T-cell (primary cell): ENCODE data around the gene LCN12. TPM values are rescaled to one million over a fixed set of nuclear protein-coding genes. Genes with fewer than 3 reads are reported as not detected.

Source experiments
- ATAC-seq, 4 experiments: fragments of 200-7000 bp in 3 of 4; fragments of 150-1000 bp in 1 of 4; cut with Tn5 transposase; replicated peaks in 1 of 4; 1 replicate in 3 of 4; 2 replicates in 1 of 4; pipeline ENCODE4 v1.10.0; 2021; ENCODE audit warnings: moderate library complexity in 3 of 4, mild to moderate bottlenecking in 2 of 4, moderate number of reproducible peaks in 1 of 4
- CTCF ChIA-PET, 2 donors: fragments of 300-600 bp; sonication (Branson Sonifier 250); formaldehyde crosslinking; loops; one replicate each; lab custom pipeline; 2022; ENCODE audit warnings: antibody characterized with exemption in 2 of 2; lab: Charles Lee
- POLR2A ChIA-PET, 2 donors: fragments of 300-600 bp; sonication (Branson Sonifier 250); formaldehyde crosslinking; loops; one replicate each; lab custom pipeline; 2022; ENCODE audit warnings: antibody characterized with exemption in 2 of 2; lab: Charles Lee
- DNase-seq, 35 experiments: peaks; one replicate each; pipeline versions ENCODE4 v3.0.0 to v3.0.0-alpha.2; 2013 to 2023
- H3K27ac ChIP-seq: one replicate; pipeline ENCODE4 v1.5.1; 2013; ENCODE audit warnings: low read length
- H3K27me3 ChIP-seq, 2 experiments: replicated peaks in 1 of 2; 1 replicate in 1 of 2; 2 replicates in 1 of 2; pipeline versions ENCODE4 v1.6.1 to v1.7.0; 2013; ENCODE audit warnings: low read length in 1 of 2, mixed read lengths in 1 of 2; ENCODE audit not compliant: control insufficient read depth in 2 of 2, insufficient read depth in 2 of 2; ENCODE audit errors: extremely low read depth in 1 of 2
- H3K36me3 ChIP-seq, 2 donors: 1 replicate in 1 of 2; 2 replicates in 1 of 2; pipeline versions ENCODE4 v1.6.1 to v1.7.0; 2013; ENCODE audit warnings: low read length in 1 of 2; ENCODE audit not compliant: control insufficient read depth in 2 of 2, insufficient read depth in 1 of 2; ENCODE audit errors: extremely low read depth in 1 of 2
- H3K4me1 ChIP-seq, 2 experiments: 1 replicate in 1 of 2; 2 replicates in 1 of 2; pipeline versions ENCODE4 v1.6.1 to v1.7.0; 2013; ENCODE audit warnings: low read length in 2 of 2, mixed read lengths in 1 of 2; ENCODE audit not compliant: insufficient read depth in 2 of 2, control insufficient read depth in 1 of 2; ENCODE audit errors: extremely low read depth in 1 of 2
- H3K4me3 ChIP-seq, 2 donors: 1 replicate in 1 of 2; 2 replicates in 1 of 2; pipeline versions ENCODE4 v1.5.1 to v1.7.0; 2013; ENCODE audit warnings: mild to moderate bottlenecking in 2 of 2, low read length in 1 of 2, moderate library complexity in 1 of 2; ENCODE audit not compliant: control insufficient read depth in 1 of 2; ENCODE audit errors: extremely low read depth in 1 of 2
- H3K9me3 ChIP-seq: 2 replicates; pipeline ENCODE4 v1.7.0; 2013
- H3K27ac Mint-ChIP-seq, 2 donors: one replicate each; pipeline ENCODE4 v1.8.0; 2020 to 2021; ENCODE audit warnings: mild to moderate bottlenecking in 2 of 2, mixed read lengths in 2 of 2
- H3K27me3 Mint-ChIP-seq, 2 donors: one replicate each; pipeline ENCODE4 v1.8.0; 2021 to 2022; ENCODE audit warnings: mixed read lengths in 2 of 2
- H3K36me3 Mint-ChIP-seq: one replicate; pipeline ENCODE4 v1.8.0; 2021; ENCODE audit warnings: mixed read lengths
- H3K4me1 Mint-ChIP-seq, 3 donors: one replicate each; pipeline ENCODE4 v1.8.0; 2020 to 2022; ENCODE audit warnings: mixed read lengths in 3 of 3, mild to moderate bottlenecking in 1 of 3
- H3K4me3 Mint-ChIP-seq, 3 donors: one replicate each; pipeline ENCODE4 v1.8.0; 2020 to 2022; ENCODE audit warnings: mild to moderate bottlenecking in 3 of 3, mixed read lengths in 3 of 3, moderate library complexity in 3 of 3
- H3K9me3 Mint-ChIP-seq, 3 donors: one replicate each; pipeline ENCODE4 v1.8.0; 2020 to 2022; ENCODE audit warnings: mixed read lengths in 3 of 3
- WGBS: methylation state at CpG from one replicate; pipeline ENCODE4 v1.1.5; 2013; ENCODE audit warnings: missing lambda C conversion rate; ENCODE audit not compliant: insufficient coverage; 5-methylcytosine and 5-hydroxymethylcytosine counted together
- total RNA-seq, 35 experiments: library from RNA in 6 of 35; stranded (reverse) in 6 of 35; fragments of 120-200 nt in 1 of 35; gene quantifications; one replicate each; pipeline versions ENCODE4 v1.2.1 to v1.2.4 and lab custom pipeline; 2013 to 2026

LCN12 gene
- total RNA-seq, 5 donors from 2014 or later (not counting 1 experiment from before 2014, with no cell fraction given), result 1.1 to 3.3 (median 2.2) TPM

- H3K9me3 ChIP-seq, result no peaks in the 10 kb centered on the region
- POLR2A ChIA-PET, result no interaction called here
- no peak overlapping the region for H3K4me3 ChIP-seq
- Mint-ChIP-seq H3K9me3 (peaks cover 0 to 2% (median 0%) of the 10 kb centered on the region in 3 donors), H3K4me1 (peaks cover 10 to 20% (median 17%) of the 10 kb centered on the region in 3 donors), H3K4me3 (no peak overlapping the region), H3K36me3 (no peaks in the 10 kb centered on the region), H3K27me3 (no peaks in the 10 kb centered on the region), H3K27ac (no peak overlapping the region)
- no peak overlapping the region for H3K27ac ChIP-seq
- ATAC-seq, result no peak
- H3K4me1 ChIP-seq, result peaks cover 2 to 43% of the 10 kb centered on the region in 2 experiments
- 100% methylated on average over 3 of the region's 4 CpGs for WGBS
- H3K36me3 ChIP-seq, result no peaks in the 10 kb centered on the region
- CTCF ChIA-PET, result no interaction called here
- H3K27me3 ChIP-seq, result peaks cover 0 to 3% of the 10 kb centered on the region in 2 experiments
- DNase-seq, result no peak
Measured at GRCh38 chr9:136956604-136957003, 4.5 kb downstream of the LCN12 start.

- H3K4me3 Mint-ChIP-seq, result no peak overlapping the region
- POLR2A ChIA-PET, result no interaction called here
- H3K27me3 ChIP-seq, result peaks cover 0 to 3% of the 10 kb centered on the region in 2 experiments
- peaks cover 10 to 26% (median 20%) of the 10 kb centered on the region in 3 donors for H3K4me1 Mint-ChIP-seq
- peaks cover 2 to 52% of the 10 kb centered on the region in 2 experiments for H3K4me1 ChIP-seq
- no peak overlapping the region for H3K27ac ChIP-seq
- WGBS, result 100% methylated on average over 1 of the region's 1 CpG
- no peak overlapping the region for H3K4me3 ChIP-seq
- H3K27me3 Mint-ChIP-seq, result no peaks in the 10 kb centered on the region
- H3K27ac Mint-ChIP-seq, result no peak overlapping the region
- ATAC-seq (no peak), DNase-seq (no peak)
- H3K36me3 ChIP-seq, result no peaks in the 10 kb centered on the region
- H3K9me3 ChIP-seq, result no peaks in the 10 kb centered on the region
- H3K9me3 Mint-ChIP-seq, result peaks cover 0 to 2% (median 0%) of the 10 kb centered on the region in 3 donors
- CTCF ChIA-PET, result no interaction called here
- no peaks in the 10 kb centered on the region for H3K36me3 Mint-ChIP-seq
Measured at GRCh38 chr9:136957461-136957860, 5.4 kb downstream of the LCN12 start.

- Histone ChIP-seq H3K4me3 (no peak overlapping the region), H3K27me3 (peaks cover 0 to 3% of the 10 kb centered on the region in 2 experiments), H3K36me3 (no peaks in the 10 kb centered on the region), H3K4me1 (peaks cover 2 to 56% of the 10 kb centered on the region in 2 experiments), H3K27ac (no peak overlapping the region), H3K9me3 (no peaks in the 10 kb centered on the region)
- no peak overlapping the region for H3K27ac Mint-ChIP-seq
- 93% methylated on average over 4 of the region's 6 CpGs for WGBS
- ATAC-seq (no peak), DNase-seq (no peak)
- no peaks in the 10 kb centered on the region for H3K27me3 Mint-ChIP-seq
- ChIA-PET CTCF (no interaction called here), POLR2A (no interaction called here)
- H3K36me3 Mint-ChIP-seq, result no peaks in the 10 kb centered on the region
- peaks cover 0 to 2% (median 0%) of the 10 kb centered on the region in 3 donors for H3K9me3 Mint-ChIP-seq
- H3K4me3 Mint-ChIP-seq, result no peak overlapping the region
- peaks cover 10 to 30% (median 24%) of the 10 kb centered on the region in 3 donors for H3K4me1 Mint-ChIP-seq
Measured at GRCh38 chr9:136957901-136958300, 5.8 kb downstream of the LCN12 start.

DNA sequence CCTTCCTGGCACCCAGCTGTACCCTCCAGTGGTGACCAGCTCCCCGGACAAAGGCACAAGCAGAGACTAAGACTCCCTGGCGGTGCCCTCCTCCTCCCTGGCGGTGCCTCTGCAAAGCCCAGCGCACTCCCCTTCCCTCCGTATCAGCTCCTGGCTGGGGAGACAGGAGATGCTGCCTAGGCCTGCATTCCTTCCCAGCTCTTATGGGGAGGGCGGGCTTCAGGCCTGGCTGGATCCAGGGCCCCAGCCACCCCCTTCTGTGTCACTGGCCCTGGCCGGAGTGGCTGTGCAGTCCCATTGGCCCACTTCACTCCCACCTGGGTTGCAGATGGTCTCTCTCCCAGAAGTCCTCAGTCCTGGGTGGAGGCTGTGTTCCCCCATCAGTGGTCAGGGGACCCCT lies 6.4 kb downstream of the LCN12 start:
- POLR2A ChIA-PET, result no interaction called here
- Histone ChIP-seq H3K9me3 (no peaks in the 10 kb centered on the region), H3K27me3 (peaks cover 0 to 3% of the 10 kb centered on the region in 2 experiments), H3K36me3 (no peaks in the 10 kb centered on the region), H3K4me1 (peaks cover 2 to 62% of the 10 kb centered on the region in 2 experiments), H3K27ac (peak overlapping the region; percentile 69), H3K4me3 (no peak overlapping the region)
- 96% methylated on average over 4 of the region's 7 CpGs for WGBS
- Mint-ChIP-seq H3K4me1 (peaks cover 10 to 35% (median 29%) of the 10 kb centered on the region in 3 donors), H3K4me3 (no peak overlapping the region), H3K27ac (peak overlapping the region; percentile 27 to 52), H3K9me3 (peaks cover 0 to 2% (median 0%) of the 10 kb centered on the region in 3 donors), H3K36me3 (no peaks in the 10 kb centered on the region), H3K27me3 (no peaks in the 10 kb centered on the region)
- DNase-seq (no peak), ATAC-seq (no peak)
- CTCF ChIA-PET, result no interaction called here

DNA sequence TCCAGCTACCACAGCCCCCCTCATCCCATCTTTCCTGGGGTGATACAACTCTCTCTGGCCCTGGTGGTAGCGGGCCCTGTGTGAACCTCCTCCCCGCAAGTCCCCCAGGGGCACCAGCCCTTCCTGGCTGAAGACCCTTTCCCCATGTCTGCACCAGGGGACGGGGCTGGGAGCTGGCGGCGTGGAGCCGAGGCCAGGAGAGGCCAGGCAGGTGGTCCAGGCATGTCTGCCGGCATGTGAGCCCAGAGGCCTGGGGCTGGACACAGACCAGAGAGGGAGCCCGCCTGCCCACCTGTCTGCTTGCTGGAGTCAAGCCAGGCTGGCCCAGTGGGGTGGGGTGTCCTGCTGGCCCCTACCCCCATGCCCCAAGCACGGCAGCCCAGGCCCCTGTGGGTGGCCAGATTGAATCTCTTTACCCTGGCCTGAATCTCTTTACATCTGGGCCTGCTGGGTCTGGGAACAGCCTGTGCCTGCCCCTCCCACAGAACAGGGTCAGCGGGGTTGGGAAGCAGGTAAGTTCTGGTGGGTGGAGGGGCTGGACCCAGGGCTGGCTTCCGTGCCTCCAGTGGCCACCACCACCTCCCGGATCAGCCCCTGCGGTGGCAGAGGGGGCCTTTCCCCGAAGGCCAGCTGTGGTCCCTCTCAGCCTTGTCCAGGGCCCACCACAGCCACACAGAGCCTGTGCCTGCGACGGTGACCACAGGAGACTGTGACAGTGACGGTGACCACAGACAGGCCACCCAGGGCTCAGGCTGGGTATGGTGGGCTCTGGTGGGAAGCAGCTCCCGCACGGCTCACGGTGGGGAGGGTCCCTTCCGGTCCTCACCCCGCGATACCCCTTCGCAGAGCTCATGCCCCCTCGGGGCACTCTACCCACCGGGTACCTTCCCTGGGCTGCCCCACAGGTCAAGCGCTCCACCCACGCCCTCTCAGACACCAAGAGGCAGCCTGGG lies 7.1 kb downstream of the LCN12 start:
- WGBS, result 88% methylated on average over 22 of the region's 28 CpGs
- H3K4me3 Mint-ChIP-seq, result peak overlapping the region in 1 of 3 donors; percentile 62
- ChIA-PET CTCF (no interaction called here), POLR2A (interaction anchor here in 1 of 2 donors (0.6 kb wide), 1 partner anchor 208 kb away, joined by 7 read pairs; no protein-coding TSS in a partner anchor)
- Histone ChIP-seq H3K27me3 (peaks cover 0 to 3% of the 10 kb centered on the region in 2 experiments), H3K9me3 (no peaks in the 10 kb centered on the region), H3K36me3 (no peaks in the 10 kb centered on the region), H3K4me3 (no peak overlapping the region), H3K27ac (peak overlapping the region; percentile 69), H3K4me1 (peaks cover 2 to 69% of the 10 kb centered on the region in 2 experiments)
- peak overlapping the region; percentile 27 to 92 for H3K27ac Mint-ChIP-seq
- DNase-seq, result no peak
- H3K9me3 Mint-ChIP-seq, result peaks cover 0 to 2% (median 0%) of the 10 kb centered on the region in 3 donors
- H3K36me3 Mint-ChIP-seq, result no peaks in the 10 kb centered on the region
- H3K4me1 Mint-ChIP-seq, result peaks cover 10 to 35% (median 29%) of the 10 kb centered on the region in 3 donors
- H3K27me3 Mint-ChIP-seq, result no peaks in the 10 kb centered on the region
- ATAC-seq, result no peak

DNA sequence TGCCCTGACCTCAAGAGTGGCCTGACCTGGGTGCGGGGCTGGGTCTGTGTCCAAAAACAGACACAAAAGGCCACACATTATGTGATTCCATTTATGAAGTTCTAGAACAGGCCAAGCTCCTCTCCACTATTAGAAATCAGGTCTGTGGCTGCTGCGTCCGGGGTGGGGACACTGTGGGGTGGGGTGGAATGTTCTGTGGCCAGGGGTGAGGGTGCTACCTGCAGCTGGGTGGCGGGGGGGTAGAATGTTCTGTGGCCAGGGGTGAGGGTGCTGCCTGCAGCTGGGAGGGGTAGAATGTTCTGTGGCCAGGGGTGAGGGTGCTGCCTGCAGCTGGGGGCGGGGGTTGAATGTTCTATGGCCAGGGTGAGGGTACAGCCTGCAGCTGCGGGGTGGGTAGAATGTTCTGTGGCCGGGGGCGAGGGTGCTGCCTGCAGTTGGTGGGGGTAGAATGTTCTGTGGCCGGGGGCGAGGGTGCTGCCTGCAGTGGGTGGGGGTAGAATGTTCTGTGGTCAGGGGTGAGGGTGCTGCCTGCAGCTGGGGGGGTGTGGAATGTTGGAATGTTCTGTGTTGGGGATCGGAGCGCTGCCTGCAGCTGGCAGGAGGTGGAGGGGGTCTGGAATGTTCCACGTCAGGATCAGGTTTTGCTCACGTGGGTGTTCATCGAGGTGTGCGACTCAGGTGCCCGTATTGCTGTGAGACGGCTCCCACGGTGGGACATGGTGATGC lies 8.3 kb downstream of the LCN12 start:
- peaks cover 2 to 81% of the 10 kb centered on the region in 2 experiments for H3K4me1 ChIP-seq
- H3K4me1 Mint-ChIP-seq, result peaks cover 10 to 45% (median 36%) of the 10 kb centered on the region in 3 donors
- H3K27me3 ChIP-seq, result no peaks in the 10 kb centered on the region
- ATAC-seq, result peak; percentile 38 to 83 (median 72)
- POLR2A ChIA-PET, result interaction anchor here in 1 of 2 donors (0.6 kb wide), 1 partner anchor 209 kb away, joined by 7 read pairs; no protein-coding TSS in a partner anchor
- peak overlapping the region; percentile 92 to 93 for H3K27ac Mint-ChIP-seq
- no peak overlapping the region for H3K4me3 ChIP-seq
- H3K27me3 Mint-ChIP-seq, result no peaks in the 10 kb centered on the region
- peaks cover 0 to 2% (median 0%) of the 10 kb centered on the region in 3 donors for H3K9me3 Mint-ChIP-seq
- WGBS, result 37% methylated on average over 10 of the region's 19 CpGs
- no peaks in the 10 kb centered on the region for H3K36me3 ChIP-seq
- no peaks in the 10 kb centered on the region for H3K9me3 ChIP-seq
- no peaks in the 10 kb centered on the region for H3K36me3 Mint-ChIP-seq
- peak overlapping the region; percentile 69 for H3K27ac ChIP-seq
- CTCF ChIA-PET, result interaction anchor here (0.6 kb wide), 2 partner anchors 152 to 372 kb away, joined by 4 read pairs; no protein-coding TSS in a partner anchor
- DNase-seq, result peak in 27 of 35 experiments; percentile 21 to 63 (median 50)
- peak overlapping the region in 2 of 3 donors; percentile 35 to 62 for H3K4me3 Mint-ChIP-seq
